ENCODE measurements around the gene TMEM18. TPM values are rescaled to one million over a fixed set of nuclear protein-coding genes. Genes with fewer than 3 reads are reported as not detected.

The TMEM18 gene
- total RNA-seq, 2 experiments from 2014 or later, result 25.6 to 26.3 TPM

DNA sequence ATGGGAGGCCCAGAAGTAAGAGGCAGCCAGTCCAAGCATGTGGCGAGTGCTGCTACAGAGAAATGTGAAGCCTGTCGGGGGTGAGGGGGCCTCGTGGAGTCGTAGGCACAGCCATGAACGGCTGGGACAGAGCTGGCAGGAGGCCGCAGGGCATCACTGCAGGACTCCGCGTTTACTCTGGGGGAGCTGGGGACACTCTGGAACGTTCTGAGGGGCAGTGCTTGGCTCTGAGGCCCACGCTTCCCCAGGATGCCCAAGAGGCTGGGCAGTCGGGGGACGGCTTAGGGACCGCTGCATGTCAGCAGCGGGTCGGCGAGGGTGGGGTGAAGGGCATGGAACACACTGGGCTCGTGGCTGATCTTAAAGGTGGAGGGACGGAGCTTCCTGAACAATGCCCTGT, 6.6 kb downstream of the TMEM18 start:
- no peaks in the 10 kb centered on the region for H3K9me3 Mint-ChIP-seq
- Histone ChIP-seq H3K36me3 (ENCODE audit: insufficient read depth, low read length) (peaks cover 62% of the 10 kb centered on the region), H3K27ac (ENCODE audit: low read depth in 1 of 2, low read length in 2 of 2) (no peak overlapping the region), H3K4me1 (ENCODE audit: insufficient read depth, low read length) (peaks cover 7% of the 10 kb centered on the region), H3K9me3 (ENCODE audit: control insufficient read depth in 1 of 2, insufficient read depth in 1 of 2, low read length in 2 of 2) (peaks cover 3 to 11% of the 10 kb centered on the region in 2 experiments), H3K27me3 (ENCODE audit: control insufficient read depth in 1 of 2, insufficient read depth in 2 of 2, low read length in 2 of 2) (no peaks in the 10 kb centered on the region), H3K4me3 (ENCODE audit: low read length) (no peak overlapping the region)
- ATAC-seq (ENCODE audit: poor library complexity) (no peak), DNase-seq (no peak)
- peak overlapping the region; percentile 11 for H3K4me3 Mint-ChIP-seq
- TF ChIP-seq, protein P1, sequence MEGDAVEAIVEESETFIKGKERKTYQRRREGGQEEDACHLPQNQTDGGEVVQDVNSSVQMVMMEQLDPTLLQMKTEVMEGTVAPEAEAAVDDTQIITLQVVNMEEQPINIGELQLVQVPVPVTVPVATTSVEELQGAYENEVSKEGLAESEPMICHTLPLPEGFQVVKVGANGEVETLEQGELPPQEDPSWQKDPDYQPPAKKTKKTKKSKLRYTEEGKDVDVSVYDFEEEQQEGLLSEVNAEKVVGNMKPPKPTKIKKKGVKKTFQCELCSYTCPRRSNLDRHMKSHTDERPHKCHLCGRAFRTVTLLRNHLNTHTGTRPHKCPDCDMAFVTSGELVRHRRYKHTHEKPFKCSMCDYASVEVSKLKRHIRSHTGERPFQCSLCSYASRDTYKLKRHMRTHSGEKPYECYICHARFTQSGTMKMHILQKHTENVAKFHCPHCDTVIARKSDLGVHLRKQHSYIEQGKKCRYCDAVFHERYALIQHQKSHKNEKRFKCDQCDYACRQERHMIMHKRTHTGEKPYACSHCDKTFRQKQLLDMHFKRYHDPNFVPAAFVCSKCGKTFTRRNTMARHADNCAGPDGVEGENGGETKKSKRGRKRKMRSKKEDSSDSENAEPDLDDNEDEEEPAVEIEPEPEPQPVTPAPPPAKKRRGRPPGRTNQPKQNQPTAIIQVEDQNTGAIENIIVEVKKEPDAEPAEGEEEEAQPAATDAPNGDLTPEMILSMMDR (IDR thresholded peaks at IDR 0.05), result no peak
- no peaks in the 10 kb centered on the region for H3K27me3 Mint-ChIP-seq
- peaks cover 82% of the 10 kb centered on the region for H3K36me3 Mint-ChIP-seq (ENCODE audit: low read depth)
- POLR2A ChIA-PET, result no interaction called here
- no peak overlapping the region for H3K27ac Mint-ChIP-seq
- peaks cover 21% of the 10 kb centered on the region for H3K4me1 Mint-ChIP-seq (ENCODE audit: low read depth)
- intact Hi-C loops (cut with DNase I, micrococcal nuclease), result no loop called here
- CTCF ChIA-PET, result no interaction called here

DNA sequence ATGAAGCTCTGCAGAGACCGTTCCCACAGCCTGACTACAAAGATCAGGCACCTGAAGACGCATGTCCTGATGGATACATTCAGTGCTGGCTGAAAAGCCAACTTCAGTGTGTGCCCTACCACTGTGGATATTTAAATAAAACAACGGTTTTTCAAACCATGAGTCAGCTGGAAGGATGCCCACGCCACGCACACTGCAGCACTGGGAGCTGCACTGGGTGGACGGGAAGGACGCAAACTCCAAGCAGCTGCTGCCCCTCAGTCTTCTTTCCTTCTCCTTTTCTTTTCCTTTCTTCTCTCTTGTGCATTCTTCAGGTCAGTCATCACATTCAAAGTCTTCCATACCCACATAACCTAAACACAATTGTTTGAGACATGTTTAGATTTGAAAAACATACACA, 7.9 kb downstream of the TMEM18 start:
- intact Hi-C loops (cut with DNase I, micrococcal nuclease), result no loop called here
- H3K36me3 ChIP-seq (ENCODE audit: insufficient read depth, low read length), result peaks cover 61% of the 10 kb centered on the region
- no peak overlapping the region for H3K27ac Mint-ChIP-seq
- H3K9me3 ChIP-seq (ENCODE audit: control insufficient read depth in 1 of 2, insufficient read depth in 1 of 2, low read length in 2 of 2), result peaks cover 12 to 13% of the 10 kb centered on the region in 2 experiments
- no peak overlapping the region for H3K4me3 Mint-ChIP-seq
- H3K4me1 ChIP-seq (ENCODE audit: insufficient read depth, low read length), result no peaks in the 10 kb centered on the region
- H3K4me3 ChIP-seq (ENCODE audit: low read length), result no peak overlapping the region
- peaks cover 85% of the 10 kb centered on the region for H3K36me3 Mint-ChIP-seq (ENCODE audit: low read depth)
- no peak for DNase-seq
- H3K4me1 Mint-ChIP-seq (ENCODE audit: low read depth), result peaks cover 9% of the 10 kb centered on the region
- TF ChIP-seq, protein P1 (IDR thresholded peaks at IDR 0.05), result no peak
- H3K27me3 Mint-ChIP-seq, result no peaks in the 10 kb centered on the region
- CTCF ChIA-PET, result no interaction called here
- ATAC-seq (ENCODE audit: poor library complexity), result no peak
- no peaks in the 10 kb centered on the region for H3K27me3 ChIP-seq (ENCODE audit: control insufficient read depth in 1 of 2, insufficient read depth in 2 of 2, low read length in 2 of 2)
- H3K9me3 Mint-ChIP-seq, result peaks cover 7% of the 10 kb centered on the region
- no peak overlapping the region for H3K27ac ChIP-seq (ENCODE audit: low read depth in 1 of 2, low read length in 2 of 2)
- POLR2A ChIA-PET, result no interaction called here

DNA sequence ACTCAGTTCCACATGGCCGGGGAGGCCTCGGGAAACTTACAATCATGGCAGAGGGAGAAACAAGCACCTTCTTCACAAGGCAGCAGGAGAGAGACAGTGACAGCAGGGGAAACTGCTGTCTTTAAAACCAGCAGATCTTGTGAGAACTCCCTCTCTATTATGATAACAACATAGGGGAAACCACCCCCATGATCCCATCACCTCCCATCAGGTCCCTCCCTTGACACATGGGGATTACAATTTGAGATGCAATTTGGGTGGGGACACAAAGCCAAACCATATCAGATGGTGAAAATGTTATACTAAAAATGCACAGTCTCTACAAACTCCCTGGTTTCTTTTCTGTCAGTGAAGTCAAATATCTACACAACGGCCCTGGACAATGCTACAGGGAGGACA, 9.2 kb downstream of the TMEM18 start:
- CTCF ChIA-PET, result no interaction called here
- DNase-seq (no peak), ATAC-seq (ENCODE audit: poor library complexity) (no peak)
- Histone ChIP-seq H3K27me3 (ENCODE audit: control insufficient read depth in 1 of 2, insufficient read depth in 2 of 2, low read length in 2 of 2) (no peaks in the 10 kb centered on the region), H3K27ac (ENCODE audit: low read depth in 1 of 2, low read length in 2 of 2) (no peak overlapping the region), H3K36me3 (ENCODE audit: insufficient read depth, low read length) (peaks cover 61% of the 10 kb centered on the region), H3K9me3 (ENCODE audit: control insufficient read depth in 1 of 2, insufficient read depth in 1 of 2, low read length in 2 of 2) (peaks cover 12 to 13% of the 10 kb centered on the region in 2 experiments), H3K4me3 (ENCODE audit: low read length) (no peak overlapping the region), H3K4me1 (ENCODE audit: insufficient read depth, low read length) (no peaks in the 10 kb centered on the region)
- no peak overlapping the region for H3K27ac Mint-ChIP-seq
- TF ChIP-seq, protein P1 (IDR thresholded peaks at IDR 0.05), result no peak
- peaks cover 15% of the 10 kb centered on the region for H3K4me1 Mint-ChIP-seq (ENCODE audit: low read depth)
- no peaks in the 10 kb centered on the region for H3K27me3 Mint-ChIP-seq
- peaks cover 7% of the 10 kb centered on the region for H3K9me3 Mint-ChIP-seq
- H3K4me3 Mint-ChIP-seq, result no peak overlapping the region
- POLR2A ChIA-PET, result no interaction called here
- intact Hi-C loops (cut with DNase I, micrococcal nuclease), result no loop called here
- peaks cover 82% of the 10 kb centered on the region for H3K36me3 Mint-ChIP-seq (ENCODE audit: low read depth)
